Testis (tissue), 2 donors: ENCODE data around the gene GABRD.

ENCODE experiments used
- POLR2A ChIP-seq: fragments of 450-650 bp; IDR thresholded peaks from one replicate; pipeline ENCODE4 v1.6.1; 2017; ENCODE audit warnings: antibody characterized with exemption, mild to moderate bottlenecking, moderate library complexity
- TF ChIP-seq, protein P1 (sequence below), 3 experiments: fragments of 450-650 bp in 2 of 3; fragments of 200-600 bp in 1 of 3; sonication (generic) in 1 of 3; IDR thresholded peaks; one replicate each; pipeline ENCODE4 v1.5.1; 2016 to 2019; ENCODE audit warnings: antibody characterized with exemption in 3 of 3, mild to moderate bottlenecking in 2 of 3, moderate library complexity in 1 of 3

DNA sequence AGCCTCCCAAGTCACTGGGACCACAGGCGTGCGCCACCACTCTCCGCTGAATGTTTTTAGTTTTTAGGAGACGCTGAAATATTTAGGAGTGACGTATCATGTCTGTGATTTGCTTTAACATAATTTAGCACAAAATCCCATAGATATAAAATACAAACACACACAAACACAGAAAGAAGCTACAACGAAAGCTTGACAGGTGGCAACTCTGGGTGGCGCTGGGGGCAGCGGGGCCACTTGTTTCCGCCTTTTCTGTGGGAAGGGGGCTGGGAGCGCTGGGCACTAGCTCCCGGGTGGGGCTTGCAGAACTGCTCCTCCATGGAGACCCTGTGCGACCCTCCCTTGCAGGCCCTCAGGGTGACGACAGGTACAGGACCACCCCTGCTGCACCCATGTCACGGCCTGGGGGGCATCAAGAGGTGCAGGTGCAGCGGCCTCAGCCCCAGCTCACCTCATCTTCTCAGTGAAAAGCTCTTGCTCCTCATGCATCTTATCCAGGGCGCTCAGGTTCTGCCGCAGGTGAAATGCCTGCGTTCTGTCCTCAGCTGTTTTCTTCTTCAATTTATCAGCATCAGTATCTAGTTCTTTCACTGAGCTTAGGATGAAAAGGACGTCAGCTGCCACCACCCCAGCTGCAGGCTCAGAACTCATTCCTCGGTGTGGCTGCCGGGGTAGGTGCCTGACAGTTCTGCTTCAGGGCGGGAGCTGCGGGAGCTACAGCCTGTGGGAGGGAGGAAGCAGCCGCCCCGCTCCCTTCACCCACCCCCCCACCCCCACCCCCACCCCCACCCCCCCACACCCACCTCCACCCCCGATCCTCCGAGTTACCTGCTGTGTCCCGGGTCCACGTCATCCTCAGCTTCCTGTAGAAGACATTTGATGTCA, 30.8 kb upstream of the GABRD start:
- TF ChIP-seq, protein P1, sequence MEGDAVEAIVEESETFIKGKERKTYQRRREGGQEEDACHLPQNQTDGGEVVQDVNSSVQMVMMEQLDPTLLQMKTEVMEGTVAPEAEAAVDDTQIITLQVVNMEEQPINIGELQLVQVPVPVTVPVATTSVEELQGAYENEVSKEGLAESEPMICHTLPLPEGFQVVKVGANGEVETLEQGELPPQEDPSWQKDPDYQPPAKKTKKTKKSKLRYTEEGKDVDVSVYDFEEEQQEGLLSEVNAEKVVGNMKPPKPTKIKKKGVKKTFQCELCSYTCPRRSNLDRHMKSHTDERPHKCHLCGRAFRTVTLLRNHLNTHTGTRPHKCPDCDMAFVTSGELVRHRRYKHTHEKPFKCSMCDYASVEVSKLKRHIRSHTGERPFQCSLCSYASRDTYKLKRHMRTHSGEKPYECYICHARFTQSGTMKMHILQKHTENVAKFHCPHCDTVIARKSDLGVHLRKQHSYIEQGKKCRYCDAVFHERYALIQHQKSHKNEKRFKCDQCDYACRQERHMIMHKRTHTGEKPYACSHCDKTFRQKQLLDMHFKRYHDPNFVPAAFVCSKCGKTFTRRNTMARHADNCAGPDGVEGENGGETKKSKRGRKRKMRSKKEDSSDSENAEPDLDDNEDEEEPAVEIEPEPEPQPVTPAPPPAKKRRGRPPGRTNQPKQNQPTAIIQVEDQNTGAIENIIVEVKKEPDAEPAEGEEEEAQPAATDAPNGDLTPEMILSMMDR (IDR thresholded peaks at IDR 0.05): no peak
- no peak for TF ChIP-seq POLR2A
